NT2/D1 (cell line): ENCODE measurements around the gene ELOVL7.

Experiments
- DNase-seq: peaks from one replicate; pipeline ENCODE4 v3.0.0-alpha.2; 2011; ENCODE audit warnings: low read depth, low spot score
- H3K27me3 ChIP-seq: 2 replicates; pipeline ENCODE4 v1.6.0; 2011; ENCODE audit warnings: mild to moderate bottlenecking; ENCODE audit not compliant: insufficient read length, insufficient read depth
- H3K36me3 ChIP-seq: 2 replicates; pipeline ENCODE4 v1.6.1; 2011; ENCODE audit warnings: mild to moderate bottlenecking, low read length, mixed read lengths; ENCODE audit not compliant: insufficient read depth, insufficient read length
- H3K4me1 ChIP-seq: 2 replicates; pipeline ENCODE4 v1.5.1; 2011; ENCODE audit not compliant: insufficient read depth, insufficient read length
- H3K4me3 ChIP-seq: 2 replicates; pipeline ENCODE4 v1.5.1; 2011; ENCODE audit warnings: low read depth; ENCODE audit not compliant: insufficient read length
- H3K9ac ChIP-seq: 2 replicates; pipeline ENCODE4 v1.6.0; 2011; ENCODE audit warnings: low read depth; ENCODE audit not compliant: insufficient read length
- H3K9me3 ChIP-seq: 2 replicates; pipeline ENCODE4 v1.5.1; 2011; ENCODE audit warnings: mild to moderate bottlenecking, low read length; ENCODE audit not compliant: insufficient read depth
- SUZ12 ChIP-seq: IDR thresholded peaks from 2 replicates; pipeline ENCODE4 v1.6.1; 2011; ENCODE audit not compliant: insufficient read length, insufficient read depth; ENCODE audit errors: extremely low read depth
- YY1 ChIP-seq: IDR thresholded peaks from 2 replicates; pipeline ENCODE4 v1.6.1; 2011; ENCODE audit not compliant: insufficient read length, insufficient read depth
- ZNF274 ChIP-seq: IDR thresholded peaks from 2 replicates; pipeline ENCODE4 v1.6.1; 2011; ENCODE audit warnings: mild to moderate bottlenecking, low read depth, low read length

Gene ELOVL7

GRCh38 chr5:60792438-60792837, 51.6 kb downstream of the ELOVL7 start:
- Histone ChIP-seq H3K4me3 (no peak overlapping the region), H3K9ac (no peak overlapping the region), H3K9me3 (no peaks in the 10 kb centered on the region), H3K27me3 (no peaks in the 10 kb centered on the region), H3K36me3 (no peaks in the 10 kb centered on the region), H3K4me1 (no peaks in the 10 kb centered on the region)
- TF ChIP-seq SUZ12 (no peak), YY1 (no peak), ZNF274 (no peak)
- DNase-seq, result no peak

- no peak overlapping the region for H3K9ac ChIP-seq
- no peaks in the 10 kb centered on the region for H3K4me1 ChIP-seq
- no peaks in the 10 kb centered on the region for H3K27me3 ChIP-seq
- H3K36me3 ChIP-seq, result no peaks in the 10 kb centered on the region
- no peak for TF ChIP-seq ZNF274
- TF ChIP-seq SUZ12, result no peak
- TF ChIP-seq YY1, result no peak
- H3K4me3 ChIP-seq, result no peak overlapping the region
- no peaks in the 10 kb centered on the region for H3K9me3 ChIP-seq
- DNase-seq, result no peak
Measured at GRCh38 chr5:60789551-60789950, 54.5 kb downstream of the ELOVL7 start.

GRCh38 chr5:60788863-60789513, 55.1 kb downstream of the ELOVL7 start:
- no peak overlapping the region for H3K9ac ChIP-seq
- H3K9me3 ChIP-seq, result no peaks in the 10 kb centered on the region
- no peak overlapping the region for H3K4me3 ChIP-seq
- no peaks in the 10 kb centered on the region for H3K27me3 ChIP-seq
- TF ChIP-seq YY1 (no peak), ZNF274 (no peak), SUZ12 (no peak)
- no peaks in the 10 kb centered on the region for H3K36me3 ChIP-seq
- no peak for DNase-seq
- no peaks in the 10 kb centered on the region for H3K4me1 ChIP-seq

- no peak overlapping the region for H3K4me3 ChIP-seq
- H3K27me3 ChIP-seq, result no peaks in the 10 kb centered on the region
- no peak for TF ChIP-seq YY1
- no peak for TF ChIP-seq ZNF274
- no peak for TF ChIP-seq SUZ12
- peaks cover 3% of the 10 kb centered on the region for H3K4me1 ChIP-seq
- no peak overlapping the region for H3K9ac ChIP-seq
- H3K9me3 ChIP-seq, result no peaks in the 10 kb centered on the region
- no peaks in the 10 kb centered on the region for H3K36me3 ChIP-seq
- peak; percentile 43 for DNase-seq
Measured at GRCh38 chr5:60779466-60779865, 64.6 kb downstream of the ELOVL7 start.

GRCh38 chr5:60776343-60776742, 67.7 kb downstream of the ELOVL7 start:
- DNase-seq, result no peak
- H3K27me3 ChIP-seq, result no peaks in the 10 kb centered on the region
- H3K4me1 ChIP-seq, result peaks cover 3% of the 10 kb centered on the region
- no peak overlapping the region for H3K9ac ChIP-seq
- H3K9me3 ChIP-seq, result no peaks in the 10 kb centered on the region
- no peaks in the 10 kb centered on the region for H3K36me3 ChIP-seq
- no peak overlapping the region for H3K4me3 ChIP-seq
- no peak for TF ChIP-seq SUZ12
- TF ChIP-seq ZNF274, result no peak
- no peak for TF ChIP-seq YY1

- no peak overlapping the region for H3K9ac ChIP-seq
- TF ChIP-seq ZNF274 (no peak), SUZ12 (no peak), YY1 (no peak)
- no peaks in the 10 kb centered on the region for H3K9me3 ChIP-seq
- no peak for DNase-seq
- H3K36me3 ChIP-seq, result no peaks in the 10 kb centered on the region
- no peaks in the 10 kb centered on the region for H3K4me1 ChIP-seq
- H3K27me3 ChIP-seq, result no peaks in the 10 kb centered on the region
- H3K4me3 ChIP-seq, result no peak overlapping the region
Measured at GRCh38 chr5:60765019-60765709, 78.9 kb downstream of the ELOVL7 start.

GRCh38 chr5:60763061-60763460, 81.0 kb downstream of the ELOVL7 start:
- Histone ChIP-seq H3K9me3 (no peaks in the 10 kb centered on the region), H3K9ac (no peak overlapping the region), H3K4me1 (no peaks in the 10 kb centered on the region), H3K36me3 (no peaks in the 10 kb centered on the region), H3K4me3 (no peak overlapping the region), H3K27me3 (no peaks in the 10 kb centered on the region)
- no peak for DNase-seq
- TF ChIP-seq ZNF274 (no peak), SUZ12 (no peak), YY1 (no peak)
